Chondrocyte (in vitro differentiated cells): ENCODE measurements around the gene USP28. TPM values are rescaled to one million over a fixed set of nuclear protein-coding genes. Genes with fewer than 3 reads are reported as not detected.

ENCODE experiments used
- DNase-seq: peaks from one replicate; pipeline ENCODE4 v3.0.0; 2021; ENCODE audit warnings: mixed read lengths, low spot score
- H3K27ac Mint-ChIP-seq: one replicate; pipeline ENCODE4 v1.8.0; 2021; ENCODE audit warnings: mild to moderate bottlenecking, moderate library complexity, mixed read lengths; ENCODE audit not compliant: unreplicated experiment
- H3K27me3 Mint-ChIP-seq: 2 replicates; pipeline ENCODE4 v1.8.0; 2021; ENCODE audit warnings: low read depth, mixed read lengths
- H3K36me3 Mint-ChIP-seq: 2 replicates; pipeline ENCODE4 v1.8.0; 2021; ENCODE audit warnings: low read depth, mixed read lengths
- H3K4me1 Mint-ChIP-seq: 2 replicates; pipeline ENCODE4 v1.8.0; 2021; ENCODE audit warnings: low read depth, mild to moderate bottlenecking, mixed read lengths
- H3K4me3 Mint-ChIP-seq: one replicate; pipeline ENCODE4 v1.8.0; 2021; ENCODE audit warnings: mild to moderate bottlenecking, moderate library complexity, mixed read lengths; ENCODE audit not compliant: unreplicated experiment
- H3K9me3 Mint-ChIP-seq: 2 replicates; pipeline ENCODE4 v1.8.0; 2021; ENCODE audit warnings: low read depth, mixed read lengths
- total RNA-seq: library from RNA; stranded (reverse); gene quantifications from 3 replicates; pipeline ENCODE4 v1.2.1, GENCODE V29; 2021
- TF ChIP-seq, protein P1 (sequence below): fragments of 200-600 bp; sonication (generic); IDR thresholded peaks from 2 replicates; pipeline ENCODE4 v1.5.0; 2021; ENCODE audit warnings: antibody characterized with exemption, mild to moderate bottlenecking, moderate library complexity

USP28 gene
- total RNA-seq, 1 donor from 2014 or later, result 34.1 TPM

GRCh38 chr11:113867843-113868503, 7.4 kb downstream of the USP28 start:
- Mint-ChIP-seq H3K36me3 (peaks cover 12% of the 10 kb centered on the region), H3K9me3 (no peaks in the 10 kb centered on the region), H3K4me1 (peaks cover 21% of the 10 kb centered on the region), H3K27me3 (no peaks in the 10 kb centered on the region), H3K27ac (no peak overlapping the region), H3K4me3 (no peak overlapping the region)
- TF ChIP-seq, protein P1, sequence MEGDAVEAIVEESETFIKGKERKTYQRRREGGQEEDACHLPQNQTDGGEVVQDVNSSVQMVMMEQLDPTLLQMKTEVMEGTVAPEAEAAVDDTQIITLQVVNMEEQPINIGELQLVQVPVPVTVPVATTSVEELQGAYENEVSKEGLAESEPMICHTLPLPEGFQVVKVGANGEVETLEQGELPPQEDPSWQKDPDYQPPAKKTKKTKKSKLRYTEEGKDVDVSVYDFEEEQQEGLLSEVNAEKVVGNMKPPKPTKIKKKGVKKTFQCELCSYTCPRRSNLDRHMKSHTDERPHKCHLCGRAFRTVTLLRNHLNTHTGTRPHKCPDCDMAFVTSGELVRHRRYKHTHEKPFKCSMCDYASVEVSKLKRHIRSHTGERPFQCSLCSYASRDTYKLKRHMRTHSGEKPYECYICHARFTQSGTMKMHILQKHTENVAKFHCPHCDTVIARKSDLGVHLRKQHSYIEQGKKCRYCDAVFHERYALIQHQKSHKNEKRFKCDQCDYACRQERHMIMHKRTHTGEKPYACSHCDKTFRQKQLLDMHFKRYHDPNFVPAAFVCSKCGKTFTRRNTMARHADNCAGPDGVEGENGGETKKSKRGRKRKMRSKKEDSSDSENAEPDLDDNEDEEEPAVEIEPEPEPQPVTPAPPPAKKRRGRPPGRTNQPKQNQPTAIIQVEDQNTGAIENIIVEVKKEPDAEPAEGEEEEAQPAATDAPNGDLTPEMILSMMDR, result no peak
- DNase-seq, result no peak

- Mint-ChIP-seq H3K4me3 (no peak overlapping the region), H3K4me1 (peaks cover 17% of the 10 kb centered on the region), H3K27me3 (no peaks in the 10 kb centered on the region), H3K36me3 (peaks cover 16% of the 10 kb centered on the region), H3K27ac (no peak overlapping the region), H3K9me3 (peaks cover 3% of the 10 kb centered on the region)
- no peak for DNase-seq
- TF ChIP-seq, protein P1, result no peak
These were observed 9.5 kb downstream of the USP28 start for GRCh38 chr11:113865873-113866272.

- TF ChIP-seq, protein P1, result no peak
- Mint-ChIP-seq H3K4me3 (no peak overlapping the region), H3K4me1 (peaks cover 26% of the 10 kb centered on the region), H3K36me3 (peaks cover 16% of the 10 kb centered on the region), H3K27ac (no peak overlapping the region), H3K27me3 (no peaks in the 10 kb centered on the region), H3K9me3 (peaks cover 3% of the 10 kb centered on the region)
- no peak for DNase-seq
These were observed 11.0 kb downstream of the USP28 start for GRCh38 chr11:113864410-113864809.

- H3K36me3 Mint-ChIP-seq, result peaks cover 14% of the 10 kb centered on the region
- no peak for DNase-seq
These were observed 12.9 kb downstream of the USP28 start for GRCh38 chr11:113862435-113862834.

DNA sequence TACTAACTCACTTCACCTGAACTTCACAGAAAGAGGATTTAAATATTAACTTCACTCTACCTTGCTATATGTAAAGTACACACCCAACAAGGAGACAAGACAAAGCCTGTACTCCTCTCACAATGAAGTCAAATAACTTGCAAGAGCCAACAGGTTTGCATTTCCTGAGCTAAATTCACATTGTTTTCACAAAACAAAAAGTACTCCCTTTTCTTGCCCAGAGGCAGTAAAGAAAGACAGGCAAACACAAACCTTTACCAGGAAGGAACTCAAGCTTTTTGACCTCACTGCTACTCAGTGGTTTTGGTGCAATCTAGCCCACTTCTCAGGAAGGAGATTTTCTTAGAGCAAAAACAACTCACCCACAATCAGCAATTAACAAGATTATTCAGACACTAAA, 15.7 kb downstream of the USP28 start:
- H3K4me3 Mint-ChIP-seq, result no peak overlapping the region
- peaks cover 32% of the 10 kb centered on the region for H3K4me1 Mint-ChIP-seq
- H3K27ac Mint-ChIP-seq, result no peak overlapping the region
- H3K36me3 Mint-ChIP-seq, result peaks cover 5% of the 10 kb centered on the region
- TF ChIP-seq, protein P1, result no peak
- H3K9me3 Mint-ChIP-seq, result peaks cover 3% of the 10 kb centered on the region
- DNase-seq, result no peak
- H3K27me3 Mint-ChIP-seq, result no peaks in the 10 kb centered on the region

More at GRCh38 chr11:113862435-113862834, 12.9 kb downstream of the USP28 start:
- no peak overlapping the region for H3K27ac Mint-ChIP-seq
- peaks cover 3% of the 10 kb centered on the region for H3K9me3 Mint-ChIP-seq
- H3K4me1 Mint-ChIP-seq, result peaks cover 26% of the 10 kb centered on the region
- no peak overlapping the region for H3K4me3 Mint-ChIP-seq
- H3K27me3 Mint-ChIP-seq, result no peaks in the 10 kb centered on the region
- TF ChIP-seq, protein P1, result no peak
